ENCODE results near the gene ATG13. TPM values are rescaled to one million over a fixed set of nuclear protein-coding genes. Genes with fewer than 3 reads are reported as not detected.

ATG13 gene
- polyA plus RNA-seq, 1 donor (not counting 4 experiments of a cell fraction or from before 2014, with no cell fraction given): 33.3 TPM

DNA sequence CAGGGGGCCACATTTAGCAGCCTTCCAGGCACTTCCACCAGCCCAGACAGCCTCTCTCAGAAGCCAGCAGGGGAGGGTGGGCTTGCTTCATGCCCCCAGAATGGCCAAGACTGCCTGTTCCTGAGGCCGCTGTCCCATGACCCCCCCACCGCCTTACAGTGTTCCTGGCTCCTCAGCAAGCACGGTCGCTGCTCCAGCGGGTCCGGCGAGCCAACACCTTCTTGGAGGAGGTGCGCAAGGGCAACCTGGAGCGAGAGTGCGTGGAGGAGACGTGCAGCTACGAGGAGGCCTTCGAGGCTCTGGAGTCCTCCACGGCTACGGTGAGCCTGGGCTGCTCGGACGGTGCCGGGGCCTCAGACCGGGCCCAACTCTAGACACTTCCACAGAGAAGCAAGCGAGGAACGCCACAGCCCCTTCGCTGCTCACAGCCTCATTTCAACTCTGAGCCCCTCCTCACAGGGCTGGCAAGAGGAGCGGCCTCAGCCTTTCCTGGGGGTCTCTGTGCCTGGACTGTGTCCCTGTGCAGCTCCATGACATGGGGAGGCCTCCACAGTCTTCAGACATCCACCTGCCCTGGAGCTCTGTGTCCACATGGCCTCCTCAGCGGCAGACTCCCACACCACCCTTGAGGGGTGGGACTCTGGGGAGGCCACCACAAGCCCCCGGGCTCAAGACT lies 102.3 kb downstream of the ATG13 start:
- no peaks in the 10 kb centered on the region for H3K9me3 ChIP-seq (ENCODE audit: control insufficient read depth, low read depth, low read length)
- no peaks in the 10 kb centered on the region for H3K36me3 ChIP-seq (ENCODE audit: control insufficient read depth in 2 of 2, extremely low read depth in 1 of 2, insufficient read depth in 2 of 2, low read length in 2 of 2)
- H2AFZ ChIP-seq (ENCODE audit: control insufficient read depth, low read length): no peak overlapping the region
- H3K27ac ChIP-seq (ENCODE audit: control insufficient read depth, insufficient read depth, low read length): no peak overlapping the region
- TF ChIP-seq, protein P1, sequence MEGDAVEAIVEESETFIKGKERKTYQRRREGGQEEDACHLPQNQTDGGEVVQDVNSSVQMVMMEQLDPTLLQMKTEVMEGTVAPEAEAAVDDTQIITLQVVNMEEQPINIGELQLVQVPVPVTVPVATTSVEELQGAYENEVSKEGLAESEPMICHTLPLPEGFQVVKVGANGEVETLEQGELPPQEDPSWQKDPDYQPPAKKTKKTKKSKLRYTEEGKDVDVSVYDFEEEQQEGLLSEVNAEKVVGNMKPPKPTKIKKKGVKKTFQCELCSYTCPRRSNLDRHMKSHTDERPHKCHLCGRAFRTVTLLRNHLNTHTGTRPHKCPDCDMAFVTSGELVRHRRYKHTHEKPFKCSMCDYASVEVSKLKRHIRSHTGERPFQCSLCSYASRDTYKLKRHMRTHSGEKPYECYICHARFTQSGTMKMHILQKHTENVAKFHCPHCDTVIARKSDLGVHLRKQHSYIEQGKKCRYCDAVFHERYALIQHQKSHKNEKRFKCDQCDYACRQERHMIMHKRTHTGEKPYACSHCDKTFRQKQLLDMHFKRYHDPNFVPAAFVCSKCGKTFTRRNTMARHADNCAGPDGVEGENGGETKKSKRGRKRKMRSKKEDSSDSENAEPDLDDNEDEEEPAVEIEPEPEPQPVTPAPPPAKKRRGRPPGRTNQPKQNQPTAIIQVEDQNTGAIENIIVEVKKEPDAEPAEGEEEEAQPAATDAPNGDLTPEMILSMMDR (optimal IDR thresholded peaks at IDR 0.05 in 1 of 3, IDR thresholded peaks at IDR 0.05 in 1 of 3, conservative IDR thresholded peaks at IDR 0.05 in 1 of 3; ENCODE audit: extremely low read depth in 1 of 3, insufficient read depth in 2 of 3, low read length in 3 of 3): no peak
- no peak for TF ChIP-seq EZH2 (IDR thresholded peaks at IDR 0.05; ENCODE audit: low read length)
- no peaks in the 10 kb centered on the region for H4K20me1 ChIP-seq (ENCODE audit: control insufficient read depth, extremely low read depth, insufficient read depth, low read length)
- dilution Hi-C loops (cut with MboI; ENCODE audit: extremely low pct_ligation_motif_present, low sequenced_read_pairs): no loop called here
- no peak overlapping the region for H3K4me3 ChIP-seq (ENCODE audit: control insufficient read depth in 2 of 3, extremely low read depth in 1 of 3, insufficient read depth in 2 of 3, low read depth in 1 of 3, low read length in 3 of 3)
- no peaks in the 10 kb centered on the region for H3K27me3 ChIP-seq (ENCODE audit: control insufficient read depth, extremely low read depth, insufficient read depth, low read length)
- no peaks in the 10 kb centered on the region for H3K9me1 ChIP-seq (ENCODE audit: control insufficient read depth, extremely low read depth, insufficient read depth, low read length)
- DNase-seq (ENCODE audit: low read depth, low spot score) (no peak), FAIRE-seq (no peak)
- no peaks in the 10 kb centered on the region for H3K79me2 ChIP-seq (ENCODE audit: control insufficient read depth, insufficient read depth, low read length)
- no peak overlapping the region for H3K9ac ChIP-seq (ENCODE audit: control insufficient read depth, extremely low read depth, insufficient read depth, low read length)
- peaks cover 6% of the 10 kb centered on the region for H3K4me1 ChIP-seq (ENCODE audit: control insufficient read depth, extremely low read depth, insufficient read depth, low read length)
- H3K4me2 ChIP-seq (ENCODE audit: control insufficient read depth, extremely low read depth, insufficient read depth, low read depth, low read length): no peak overlapping the region

DNA sequence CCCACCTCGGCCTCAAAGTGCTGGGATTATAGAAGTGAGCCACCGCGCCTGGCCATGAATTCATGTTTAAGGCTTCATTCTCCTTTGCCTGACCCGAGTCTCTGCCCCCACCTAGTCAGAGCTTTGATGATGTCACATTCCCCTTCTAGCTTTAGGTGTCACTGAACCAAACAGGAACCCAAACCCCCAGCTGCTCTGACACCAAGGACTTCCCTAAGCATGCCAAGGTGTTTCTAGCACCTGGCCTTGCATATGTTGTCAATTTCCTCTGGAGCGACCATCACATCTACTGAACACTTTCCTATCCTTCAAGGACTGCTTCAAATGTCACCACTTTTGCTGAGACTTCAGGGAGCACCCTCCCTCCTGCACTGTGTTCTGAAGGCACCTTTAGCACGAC lies 103.9 kb downstream of the ATG13 start:
- no peaks in the 10 kb centered on the region for H3K27me3 ChIP-seq (ENCODE audit: control insufficient read depth, extremely low read depth, insufficient read depth, low read length)
- no peaks in the 10 kb centered on the region for H3K79me2 ChIP-seq (ENCODE audit: control insufficient read depth, insufficient read depth, low read length)
- no peaks in the 10 kb centered on the region for H3K36me3 ChIP-seq (ENCODE audit: control insufficient read depth in 2 of 2, extremely low read depth in 1 of 2, insufficient read depth in 2 of 2, low read length in 2 of 2)
- no peak overlapping the region for H3K9ac ChIP-seq (ENCODE audit: control insufficient read depth, extremely low read depth, insufficient read depth, low read length)
- H3K4me3 ChIP-seq (ENCODE audit: control insufficient read depth in 2 of 3, extremely low read depth in 1 of 3, insufficient read depth in 2 of 3, low read depth in 1 of 3, low read length in 3 of 3): no peak overlapping the region
- no peak for TF ChIP-seq EZH2 (IDR thresholded peaks at IDR 0.05; ENCODE audit: low read length)
- TF ChIP-seq, protein P1 (optimal IDR thresholded peaks at IDR 0.05 in 1 of 3, IDR thresholded peaks at IDR 0.05 in 1 of 3, conservative IDR thresholded peaks at IDR 0.05 in 1 of 3; ENCODE audit: extremely low read depth in 1 of 3, insufficient read depth in 2 of 3, low read length in 3 of 3): no peak
- H3K27ac ChIP-seq (ENCODE audit: control insufficient read depth, insufficient read depth, low read length): no peak overlapping the region
- dilution Hi-C loops (cut with MboI; ENCODE audit: extremely low pct_ligation_motif_present, low sequenced_read_pairs): no loop called here
- H3K9me1 ChIP-seq (ENCODE audit: control insufficient read depth, extremely low read depth, insufficient read depth, low read length): no peaks in the 10 kb centered on the region
- H2AFZ ChIP-seq (ENCODE audit: control insufficient read depth, low read length): no peak overlapping the region
- H3K4me1 ChIP-seq (ENCODE audit: control insufficient read depth, extremely low read depth, insufficient read depth, low read length): peaks cover 4% of the 10 kb centered on the region
- H3K9me3 ChIP-seq (ENCODE audit: control insufficient read depth, low read depth, low read length): no peaks in the 10 kb centered on the region
- FAIRE-seq (no peak), DNase-seq (ENCODE audit: low read depth, low spot score) (no peak)
- H3K4me2 ChIP-seq (ENCODE audit: control insufficient read depth, extremely low read depth, insufficient read depth, low read depth, low read length): no peak overlapping the region
- H4K20me1 ChIP-seq (ENCODE audit: control insufficient read depth, extremely low read depth, insufficient read depth, low read length): no peaks in the 10 kb centered on the region

Data from keratinocyte (primary cell).